Activated naive CD4-positive, alpha-beta T cell treated with anti-CD3 and anti-CD28 coated beads for 36 hours (primary cell): ENCODE data around the gene TMEM47. TPM values are rescaled to one million over a fixed set of nuclear protein-coding genes. Genes with fewer than 3 reads are reported as not detected.

Experiments
- CTCF ChIA-PET: fragments of 350-600 bp; sonication (Branson Sonifier 250); formaldehyde crosslinking; loops from one replicate; lab custom pipeline; 2021; ENCODE audit warnings: antibody characterized with exemption; lab: Charles Lee
- DNase-seq: peaks from one replicate; pipeline ENCODE4 v3.0.0-alpha.2; 2020
- H3K27ac Mint-ChIP-seq: one replicate; pipeline ENCODE4 v1.8.0; 2021; ENCODE audit warnings: mild to moderate bottlenecking, mixed read lengths
- H3K27me3 Mint-ChIP-seq: one replicate; pipeline ENCODE4 v1.8.0; 2021; ENCODE audit warnings: low read depth, mixed read lengths
- H3K36me3 Mint-ChIP-seq: one replicate; pipeline ENCODE4 v1.8.0; 2021; ENCODE audit warnings: low read depth, mixed read lengths
- H3K4me1 Mint-ChIP-seq: one replicate; pipeline ENCODE4 v1.8.0; 2021; ENCODE audit warnings: low read depth, mixed read lengths
- H3K4me3 Mint-ChIP-seq: one replicate; pipeline ENCODE4 v1.8.0; 2021; ENCODE audit warnings: mild to moderate bottlenecking, moderate library complexity, mixed read lengths
- H3K9me3 Mint-ChIP-seq: one replicate; pipeline ENCODE4 v1.8.0; 2021; ENCODE audit warnings: mixed read lengths
- intact Hi-C: fragments of 100-400 bp; cut with micrococcal nuclease; formaldehyde crosslinking; loops from one replicate; pipeline ENCODE4 v1.15.1; 2023
- total RNA-seq, 2 experiments: library from RNA; stranded (reverse); gene quantifications; one replicate each; pipeline ENCODE4 v1.2.3, GENCODE V29; 2021

Gene TMEM47
- total RNA-seq, 2 experiments from 2014 or later = not detected

GRCh38 chrX:34632384-34632783, 24.7 kb downstream of the TMEM47 start:
- H3K4me1 Mint-ChIP-seq = no peaks in the 10 kb centered on the region
- intact Hi-C loops = no loop called here
- DNase-seq = no peak
- no peaks in the 10 kb centered on the region for H3K36me3 Mint-ChIP-seq
- CTCF ChIA-PET = no interaction called here
- no peak overlapping the region for H3K27ac Mint-ChIP-seq
- H3K27me3 Mint-ChIP-seq = no peaks in the 10 kb centered on the region
- H3K4me3 Mint-ChIP-seq = no peak overlapping the region
- no peaks in the 10 kb centered on the region for H3K9me3 Mint-ChIP-seq

GRCh38 chrX:34631479-34632220, 25.4 kb downstream of the TMEM47 start:
- intact Hi-C loops = no loop called here
- H3K36me3 Mint-ChIP-seq = no peaks in the 10 kb centered on the region
- no peak overlapping the region for H3K27ac Mint-ChIP-seq
- H3K9me3 Mint-ChIP-seq = no peaks in the 10 kb centered on the region
- CTCF ChIA-PET = no interaction called here
- no peaks in the 10 kb centered on the region for H3K27me3 Mint-ChIP-seq
- no peak for DNase-seq
- no peaks in the 10 kb centered on the region for H3K4me1 Mint-ChIP-seq
- no peak overlapping the region for H3K4me3 Mint-ChIP-seq

GRCh38 chrX:34629572-34629971, 27.5 kb downstream of the TMEM47 start:
- no peak for DNase-seq
- Mint-ChIP-seq H3K27me3 (no peaks in the 10 kb centered on the region), H3K9me3 (no peaks in the 10 kb centered on the region), H3K36me3 (no peaks in the 10 kb centered on the region), H3K4me3 (no peak overlapping the region), H3K27ac (no peak overlapping the region), H3K4me1 (no peaks in the 10 kb centered on the region)
- CTCF ChIA-PET = no interaction called here
- intact Hi-C loops = no loop called here

GRCh38 chrX:34624416-34624815, 32.7 kb downstream of the TMEM47 start:
- H3K36me3 Mint-ChIP-seq = no peaks in the 10 kb centered on the region

GRCh38 chrX:34619920-34620319, 37.2 kb downstream of the TMEM47 start:
- CTCF ChIA-PET = no interaction called here
- H3K27me3 Mint-ChIP-seq = no peaks in the 10 kb centered on the region
- no peak for DNase-seq
- no peaks in the 10 kb centered on the region for H3K36me3 Mint-ChIP-seq
- H3K27ac Mint-ChIP-seq = no peak overlapping the region
- intact Hi-C loops = no loop called here
- no peaks in the 10 kb centered on the region for H3K9me3 Mint-ChIP-seq
- H3K4me3 Mint-ChIP-seq = no peak overlapping the region
- H3K4me1 Mint-ChIP-seq = no peaks in the 10 kb centered on the region

More at GRCh38 chrX:34624416-34624815, 32.7 kb downstream of the TMEM47 start:
- Mint-ChIP-seq H3K9me3 (no peaks in the 10 kb centered on the region), H3K4me3 (no peak overlapping the region), H3K27me3 (no peaks in the 10 kb centered on the region), H3K27ac (no peak overlapping the region), H3K4me1 (no peaks in the 10 kb centered on the region)
- intact Hi-C loops = no loop called here
- CTCF ChIA-PET = no interaction called here
- DNase-seq = no peak

- no peak overlapping the region for H3K27ac Mint-ChIP-seq
- no peak overlapping the region for H3K4me3 Mint-ChIP-seq
- H3K4me1 Mint-ChIP-seq = no peaks in the 10 kb centered on the region
- no peaks in the 10 kb centered on the region for H3K27me3 Mint-ChIP-seq
- CTCF ChIA-PET = no interaction called here
- no peaks in the 10 kb centered on the region for H3K36me3 Mint-ChIP-seq
- no peak for DNase-seq
- intact Hi-C loops = no loop called here
- H3K9me3 Mint-ChIP-seq = peaks cover 5% of the 10 kb centered on the region
Observed at GRCh38 chrX:34612036-34612435, 45.0 kb downstream of the TMEM47 start.

GRCh38 chrX:34598362-34598761, 58.7 kb downstream of the TMEM47 start:
- no peak for DNase-seq
- no peaks in the 10 kb centered on the region for H3K27me3 Mint-ChIP-seq
- no peaks in the 10 kb centered on the region for H3K4me1 Mint-ChIP-seq
- H3K4me3 Mint-ChIP-seq = no peak overlapping the region
- H3K36me3 Mint-ChIP-seq = no peaks in the 10 kb centered on the region
- intact Hi-C loops = no loop called here
- peaks cover 2% of the 10 kb centered on the region for H3K9me3 Mint-ChIP-seq
- H3K27ac Mint-ChIP-seq = no peak overlapping the region
- CTCF ChIA-PET = no interaction called here

- no peaks in the 10 kb centered on the region for H3K27me3 Mint-ChIP-seq
- no peak overlapping the region for H3K27ac Mint-ChIP-seq
- CTCF ChIA-PET = no interaction called here
Observed at GRCh38 chrX:34586936-34587335, 70.1 kb downstream of the TMEM47 start.

GRCh38 chrX:34586346-34586911, 70.7 kb downstream of the TMEM47 start:
- Mint-ChIP-seq H3K27me3 (no peaks in the 10 kb centered on the region), H3K36me3 (no peaks in the 10 kb centered on the region), H3K4me1 (no peaks in the 10 kb centered on the region), H3K4me3 (no peak overlapping the region), H3K9me3 (peaks cover 6% of the 10 kb centered on the region), H3K27ac (no peak overlapping the region)
- intact Hi-C loops = no loop called here
- no peak for DNase-seq
- CTCF ChIA-PET = no interaction called here

More at GRCh38 chrX:34586936-34587335, 70.1 kb downstream of the TMEM47 start:
- intact Hi-C loops = no loop called here
- Mint-ChIP-seq H3K4me1 (no peaks in the 10 kb centered on the region), H3K9me3 (peaks cover 6% of the 10 kb centered on the region), H3K36me3 (no peaks in the 10 kb centered on the region), H3K4me3 (no peak overlapping the region)
- no peak for DNase-seq

- Mint-ChIP-seq H3K27ac (no peak overlapping the region), H3K4me3 (no peak overlapping the region), H3K36me3 (no peaks in the 10 kb centered on the region), H3K27me3 (no peaks in the 10 kb centered on the region), H3K4me1 (no peaks in the 10 kb centered on the region), H3K9me3 (peaks cover 6% of the 10 kb centered on the region)
- DNase-seq = no peak
- CTCF ChIA-PET = no interaction called here
- intact Hi-C loops = no loop called here
Observed at GRCh38 chrX:34585561-34585960, 71.5 kb downstream of the TMEM47 start.

GRCh38 chrX:34584781-34585180, 72.3 kb downstream of the TMEM47 start:
- H3K4me3 Mint-ChIP-seq = no peak overlapping the region
- intact Hi-C loops = no loop called here
- DNase-seq = no peak
- no peaks in the 10 kb centered on the region for H3K4me1 Mint-ChIP-seq
- CTCF ChIA-PET = interaction anchor here (0.5 kb wide), 1 partner anchor 992 kb away, joined by 3 read pairs; no protein-coding TSS in a partner anchor
- no peaks in the 10 kb centered on the region for H3K27me3 Mint-ChIP-seq
- H3K27ac Mint-ChIP-seq = no peak overlapping the region
- H3K9me3 Mint-ChIP-seq = peaks cover 6% of the 10 kb centered on the region
- no peaks in the 10 kb centered on the region for H3K36me3 Mint-ChIP-seq

GRCh38 chrX:34580069-34580468, 77.0 kb downstream of the TMEM47 start:
- CTCF ChIA-PET = no interaction called here
- Mint-ChIP-seq H3K4me3 (no peak overlapping the region), H3K4me1 (no peaks in the 10 kb centered on the region), H3K36me3 (no peaks in the 10 kb centered on the region), H3K27me3 (no peaks in the 10 kb centered on the region), H3K27ac (no peak overlapping the region), H3K9me3 (no peaks in the 10 kb centered on the region)
- intact Hi-C loops = no loop called here
- DNase-seq = no peak

- no peaks in the 10 kb centered on the region for H3K36me3 Mint-ChIP-seq
- no peaks in the 10 kb centered on the region for H3K9me3 Mint-ChIP-seq
- no peaks in the 10 kb centered on the region for H3K27me3 Mint-ChIP-seq
- H3K4me1 Mint-ChIP-seq = no peaks in the 10 kb centered on the region
- intact Hi-C loops = no loop called here
- CTCF ChIA-PET = no interaction called here
- DNase-seq = no peak
- no peak overlapping the region for H3K4me3 Mint-ChIP-seq
- no peak overlapping the region for H3K27ac Mint-ChIP-seq
Observed at GRCh38 chrX:34578237-34578636, 78.8 kb downstream of the TMEM47 start.
